AML-193 (cell line): Measurements from ENCODE around the gene SEM1.
A peak's percentile ranks its signal among the peaks of the same experiment; 100 is the strongest.
"Not testable (repeated sequence)": the region's sequence is repeated elsewhere in the genome, so short reads cannot be mapped to it uniquely, and the experiment has no call there.

Source experiments
- DNase-seq, 2 experiments: peaks; one replicate each; lab custom pipeline; 2025; lab: John Stamatoyannopoulos, UW

SEM1 gene

DNA sequence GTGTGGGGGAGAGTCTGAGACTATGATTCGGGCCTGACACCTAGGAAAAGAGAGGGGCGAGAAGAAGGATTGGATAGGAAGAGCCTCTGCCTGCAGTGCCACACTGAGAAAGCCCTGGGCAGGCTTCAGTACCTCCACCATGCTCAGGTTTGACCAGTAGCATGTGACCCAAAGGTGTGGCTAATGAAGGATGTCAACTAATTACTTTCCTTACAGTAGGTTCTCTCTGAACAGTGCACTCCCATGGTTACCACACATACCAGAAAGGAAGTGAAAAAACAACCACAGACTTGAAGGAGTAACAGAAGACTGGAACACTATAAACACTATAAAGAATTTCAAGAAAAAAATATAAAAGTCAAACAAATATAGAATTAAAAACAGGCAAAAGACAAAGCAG lies 46.2 kb downstream of the SEM1 start:
- peak in 1 of 2 experiments; percentile 26 for DNase-seq

DNA sequence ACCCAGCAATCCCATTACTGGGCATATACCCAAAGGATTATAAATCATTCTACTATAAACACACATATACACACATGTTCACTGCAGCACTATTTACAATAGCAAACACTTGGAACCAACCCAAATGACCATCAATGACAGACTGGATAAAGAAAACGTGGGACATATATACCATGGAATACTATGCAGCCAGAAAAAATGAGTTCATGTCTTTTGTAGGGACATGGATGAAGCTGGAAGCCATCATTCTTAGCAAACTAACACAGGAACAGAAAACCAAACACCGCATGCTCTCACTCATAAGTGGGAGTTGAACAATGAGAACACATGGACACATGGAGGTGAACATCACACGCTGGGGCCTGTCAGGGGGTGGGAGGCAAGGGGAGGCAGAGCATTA lies 47.5 kb downstream of the SEM1 start:
- not testable (repeated sequence) for DNase-seq

DNA sequence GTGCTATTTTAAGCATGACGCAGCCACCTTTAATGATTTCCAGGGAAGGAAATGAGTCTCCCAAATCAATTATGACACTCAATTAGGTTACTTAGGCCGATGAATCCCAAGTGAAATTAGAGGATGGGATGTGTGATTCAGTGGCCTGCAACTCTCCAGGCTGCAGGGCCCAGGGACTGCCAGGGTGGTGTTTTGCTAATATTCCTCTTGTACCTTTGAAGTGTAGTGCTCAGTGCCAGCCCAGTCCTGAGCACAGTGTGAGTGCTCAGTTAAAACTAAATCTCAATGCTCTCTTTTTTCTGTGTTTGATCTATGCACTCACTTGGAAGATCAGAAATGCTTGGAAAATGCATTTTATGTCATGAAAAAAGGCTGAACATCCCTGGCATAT lies 51.6 kb downstream of the SEM1 start:
- no peak for DNase-seq

DNA sequence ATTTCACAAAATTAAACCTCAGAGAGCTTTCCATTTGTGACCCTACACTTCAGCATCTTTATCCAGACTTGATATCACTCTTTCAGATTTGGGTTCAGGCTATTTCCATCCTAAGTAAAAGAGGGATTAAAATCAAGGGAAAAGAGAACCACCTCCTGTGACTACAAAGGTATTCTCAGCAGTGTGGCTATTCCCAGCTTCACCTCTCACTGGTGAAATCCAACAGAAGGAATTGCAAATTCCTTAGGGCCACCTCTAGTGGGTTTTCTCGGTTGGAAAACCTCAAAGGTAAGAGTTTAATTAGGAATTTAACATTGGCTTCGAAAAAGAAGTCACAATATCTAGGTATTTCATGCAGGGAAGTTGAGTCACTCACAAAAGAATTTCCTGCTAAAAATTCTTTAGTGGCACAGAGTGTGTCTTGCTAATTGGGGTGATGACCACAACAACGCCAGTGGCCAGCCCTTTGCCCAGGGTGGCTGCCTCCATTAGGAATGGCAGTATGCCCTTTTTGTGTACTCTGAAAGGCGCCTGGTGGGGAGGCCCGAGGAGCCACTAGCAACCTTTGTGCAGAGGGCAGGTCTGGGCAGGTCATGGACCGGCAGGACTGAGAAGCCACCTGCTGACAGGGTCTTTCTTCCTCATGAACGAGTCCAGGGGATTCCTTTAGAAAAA lies 52.2 kb downstream of the SEM1 start:
- no peak for DNase-seq

DNA sequence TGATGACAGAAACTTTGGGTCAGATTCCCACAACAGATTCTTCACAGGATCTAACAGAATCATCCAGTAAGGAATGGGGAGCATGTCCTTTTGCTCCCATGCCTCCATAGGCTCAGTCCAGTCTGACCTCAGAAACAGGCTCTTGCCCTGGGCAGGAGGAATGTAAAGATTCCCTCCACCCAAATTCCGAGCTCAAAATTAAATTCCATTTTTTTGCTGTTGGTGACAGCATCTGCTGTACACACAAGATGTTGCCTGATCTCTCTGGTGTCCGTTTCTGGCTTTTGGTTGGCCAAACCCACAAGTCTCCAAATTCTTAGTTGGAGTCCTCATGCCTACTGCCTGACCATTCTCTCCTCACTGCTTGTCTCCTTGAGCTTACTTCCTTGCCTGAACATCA lies 53.7 kb downstream of the SEM1 start:
- no peak for DNase-seq

DNA sequence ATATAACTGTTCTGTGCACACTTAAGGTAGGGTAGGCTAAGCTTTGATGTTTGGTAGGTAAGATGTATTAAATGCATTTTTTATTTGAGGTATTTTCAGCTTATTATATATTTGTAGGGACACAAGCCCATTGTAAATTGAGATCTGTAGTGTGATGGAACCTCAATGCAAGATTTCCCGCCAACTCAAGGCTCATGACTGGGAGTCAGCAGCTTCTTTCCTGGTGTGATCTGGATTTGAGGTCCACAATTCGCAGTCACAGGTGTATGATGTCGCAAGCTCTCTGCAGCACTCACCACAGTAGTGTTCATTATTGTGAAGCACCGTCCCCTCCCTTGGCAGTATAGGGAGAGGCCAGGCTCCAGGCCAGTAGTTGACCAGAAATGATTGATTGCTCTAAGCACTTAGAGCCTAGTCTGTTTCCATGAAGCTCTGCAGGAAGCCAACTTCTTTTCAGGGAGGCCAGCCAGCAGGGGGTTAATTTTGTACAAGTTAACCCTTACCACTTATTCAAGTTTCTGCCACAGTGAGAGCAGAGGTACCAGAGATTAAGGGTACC lies 54.9 kb downstream of the SEM1 start:
- DNase-seq: no peak

DNA sequence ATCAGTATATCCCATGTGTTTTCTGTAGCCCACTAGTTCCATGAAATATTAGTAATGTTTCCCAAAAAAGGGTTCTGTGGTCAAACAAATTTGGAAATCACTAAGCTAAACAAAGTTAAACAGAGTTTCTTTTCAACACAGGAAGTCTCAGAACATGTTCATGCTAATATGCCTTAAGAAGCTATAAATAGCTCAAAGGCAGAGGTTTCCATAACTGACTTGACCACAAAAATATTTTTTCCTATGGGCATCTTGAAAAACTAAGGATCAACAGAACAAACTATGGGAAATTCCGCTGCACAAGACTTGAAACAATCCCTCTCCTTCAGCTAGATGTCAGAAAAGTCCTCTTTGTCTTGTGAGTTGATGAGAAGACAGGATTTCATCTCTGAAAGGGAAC lies 59.7 kb downstream of the SEM1 start:
- no peak for DNase-seq

DNA sequence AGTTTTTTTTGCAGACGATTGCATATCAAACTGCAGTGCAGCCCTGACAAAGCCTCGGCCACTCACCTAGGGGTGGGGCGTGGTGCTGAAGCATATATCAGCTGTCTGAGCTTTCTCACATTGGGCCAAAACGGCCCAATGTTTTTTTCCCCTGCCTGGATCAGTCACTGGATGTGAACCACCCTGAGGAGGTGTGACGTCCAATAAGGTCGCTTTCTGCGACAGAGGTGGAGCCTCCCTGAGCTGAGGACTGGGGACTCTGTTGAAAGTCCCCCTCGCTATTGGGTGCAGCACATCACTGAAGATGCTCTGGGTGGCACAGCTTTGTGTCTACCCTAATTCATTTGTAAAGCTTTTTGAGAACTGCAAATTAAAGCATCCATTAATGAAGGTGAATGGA lies 60.9 kb downstream of the SEM1 start:
- no peak for DNase-seq

DNA sequence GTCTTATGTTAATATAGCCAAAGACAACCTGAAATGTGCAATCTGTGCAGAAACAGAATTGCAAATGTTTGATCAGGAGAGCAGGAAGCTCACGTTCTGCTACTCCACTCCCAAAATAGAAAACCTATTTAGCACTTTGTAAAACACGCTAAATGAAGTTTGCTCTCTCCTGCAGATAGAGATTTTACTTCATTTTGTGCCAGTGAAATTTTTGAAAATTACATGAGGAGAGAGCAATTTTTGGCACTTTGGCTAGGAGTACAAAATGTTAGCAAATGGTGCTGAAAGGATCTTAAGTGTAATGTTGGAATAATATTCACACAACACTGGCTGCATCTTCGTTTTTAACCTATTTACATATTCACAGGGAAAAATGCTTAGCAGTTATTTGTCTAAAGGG lies 61.9 kb downstream of the SEM1 start:
- DNase-seq: no peak

DNA sequence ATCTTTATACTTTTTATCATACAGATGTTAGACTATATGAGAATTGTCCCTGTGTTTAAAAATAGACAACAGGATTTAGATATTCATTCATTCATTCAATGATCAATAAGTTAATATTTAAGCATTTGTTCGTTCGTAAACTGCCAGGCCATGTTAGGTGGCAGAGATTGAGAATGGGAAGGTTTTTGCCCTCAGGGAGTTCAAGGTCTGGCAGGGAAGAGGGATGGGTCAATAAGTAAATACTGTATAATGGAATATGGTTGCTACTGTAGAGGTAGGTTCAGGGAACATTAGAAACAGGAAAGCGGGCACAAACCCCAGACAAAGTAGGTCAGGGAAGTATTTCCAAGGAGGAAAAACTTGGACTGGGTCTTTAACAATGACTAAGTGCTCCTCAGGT lies 64.6 kb downstream of the SEM1 start:
- no peak for DNase-seq

DNA sequence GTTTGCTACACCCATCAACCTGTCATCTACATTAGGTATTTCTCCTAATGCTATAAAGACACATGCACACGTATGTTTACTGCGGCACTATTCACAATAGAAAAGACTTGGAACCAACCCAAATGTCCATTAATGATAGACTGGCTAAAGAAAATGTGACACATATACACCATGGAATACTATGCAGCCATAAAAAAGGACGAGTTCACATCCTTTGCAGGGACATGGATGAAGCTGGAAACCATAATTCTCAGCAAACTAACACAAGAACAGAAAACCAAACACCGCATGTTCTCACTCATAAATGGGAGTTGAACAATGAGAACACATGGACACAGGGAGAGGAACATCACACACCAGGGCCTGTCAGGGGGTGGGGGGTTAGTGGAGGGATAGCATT lies 66.2 kb downstream of the SEM1 start:
- not testable (repeated sequence) for DNase-seq

DNA sequence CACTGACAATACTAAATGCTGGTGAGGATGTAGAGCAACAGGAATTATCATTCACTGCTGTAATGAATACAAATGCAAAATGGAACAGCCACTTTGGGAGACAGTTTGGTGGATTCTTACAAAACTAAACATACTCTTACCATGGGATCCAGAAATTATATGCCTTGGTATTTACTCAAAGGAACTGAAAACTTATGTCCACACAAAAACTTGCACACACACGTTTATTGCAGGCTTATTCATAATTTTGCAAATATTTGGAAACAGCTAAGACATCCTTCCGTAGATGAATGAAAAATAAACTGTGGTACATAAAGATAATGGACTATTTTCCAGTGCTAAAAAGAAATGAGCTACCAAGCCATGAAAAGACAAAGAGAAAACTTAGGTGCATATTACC lies 69.6 kb downstream of the SEM1 start:
- no peak for DNase-seq
